Mesangial cell (primary cell): Measurements from ENCODE around the gene NPM3. TPM values are rescaled to one million over a fixed set of nuclear protein-coding genes. Genes with fewer than 3 reads are reported as not detected.

Experiments used
- total RNA-seq: library from RNA; depleted of rRNA; stranded (reverse); fragments of >200 nt; gene quantifications from 2 replicates; pipeline ENCODE4 v1.2.3, GENCODE V29; 2015

Gene NPM3
- 61.9 and 106 TPM in 2 replicates for total RNA-seq

DNA sequence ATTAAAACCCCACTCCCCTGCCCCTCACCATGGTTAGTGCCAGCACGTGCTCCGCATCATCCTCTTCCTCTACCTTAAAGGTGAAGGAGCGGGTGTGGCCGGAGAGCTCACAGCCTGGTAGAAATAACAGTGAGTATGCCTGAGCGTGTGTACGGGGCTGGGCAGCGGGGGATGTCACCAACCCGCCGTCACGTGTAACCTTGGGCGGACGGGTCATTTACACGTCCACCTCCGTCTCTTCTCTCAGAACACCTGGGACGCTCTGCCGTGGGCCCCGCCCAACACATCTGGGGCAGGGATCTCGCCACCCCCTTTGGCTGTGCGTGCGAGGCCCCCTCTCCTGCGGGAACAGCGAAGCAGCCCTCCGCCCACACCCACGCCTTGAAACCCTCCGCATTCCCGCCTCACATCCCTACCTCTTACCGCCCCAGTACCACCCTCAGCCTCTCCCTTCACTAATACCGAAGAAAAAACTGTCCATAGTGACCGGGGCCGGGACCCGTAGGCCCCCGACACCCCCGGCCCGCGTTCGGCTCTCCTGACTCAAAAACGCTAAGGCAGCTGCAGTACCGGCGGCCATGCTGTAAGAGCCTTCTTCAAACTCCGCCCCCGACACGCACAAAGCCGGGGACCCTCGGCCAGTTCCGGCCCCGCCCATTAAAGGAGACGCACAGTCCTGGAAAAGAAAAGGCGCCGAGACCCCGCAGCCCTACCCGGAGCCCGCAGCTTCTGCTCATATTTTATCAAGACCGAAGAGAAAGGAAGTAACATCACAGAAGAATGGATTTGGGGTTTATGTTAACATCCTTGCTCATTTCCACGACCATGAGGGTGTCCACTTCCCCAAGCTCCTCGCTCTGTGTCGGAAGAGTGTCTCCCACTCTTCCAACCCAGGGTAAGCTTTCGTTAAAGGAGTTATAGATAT, at the start of gene NPM3:
Gene NPM3 (minus strand): TSS at position 636 of the 925 bp plus-strand sequence. CDS start 56 bp downstream, at position 580.

DNA sequence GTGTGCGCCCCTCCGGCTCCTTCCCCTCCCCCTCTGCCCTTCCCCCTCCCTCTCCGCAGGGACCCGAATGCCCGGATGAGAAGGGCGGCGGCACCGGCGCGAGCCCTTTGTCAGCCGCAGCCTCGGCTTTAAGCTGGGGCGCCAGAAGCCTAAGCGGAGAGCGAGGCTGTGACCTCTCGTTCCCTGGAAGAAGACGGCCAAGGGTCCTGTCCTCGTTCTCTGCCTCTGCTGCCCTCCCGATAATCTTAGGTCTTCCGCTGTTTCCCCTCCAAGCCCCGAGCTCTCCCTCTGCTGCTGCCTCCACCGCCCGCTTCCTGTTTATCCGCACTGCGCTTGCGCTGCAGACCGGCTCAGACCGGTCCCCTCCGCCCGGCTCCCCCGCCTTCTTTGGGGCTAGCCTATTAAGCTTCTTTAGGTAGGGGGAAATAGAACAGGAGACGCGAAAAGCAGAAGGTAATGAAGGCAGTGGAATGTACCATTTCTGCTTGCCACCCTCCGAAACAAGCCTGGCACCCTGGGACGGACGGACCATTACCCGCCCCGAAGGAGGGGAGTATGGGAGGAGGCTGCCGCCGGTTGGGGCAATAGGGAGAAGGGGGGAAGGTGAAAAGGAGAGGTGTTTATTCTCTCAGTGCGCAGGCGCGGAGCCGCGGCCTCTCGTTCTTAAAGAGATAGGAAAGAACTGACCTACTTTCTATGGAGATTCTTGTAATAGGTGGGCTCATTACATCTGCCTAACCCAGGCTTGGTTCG, 35.0 kb upstream of the NPM3 start, which contains the start of gene OGA:
Gene OGA (minus strand): TSS at position 326 of the 753 bp plus-strand sequence. CDS start 422 bp downstream, outside the sequence.

DNA sequence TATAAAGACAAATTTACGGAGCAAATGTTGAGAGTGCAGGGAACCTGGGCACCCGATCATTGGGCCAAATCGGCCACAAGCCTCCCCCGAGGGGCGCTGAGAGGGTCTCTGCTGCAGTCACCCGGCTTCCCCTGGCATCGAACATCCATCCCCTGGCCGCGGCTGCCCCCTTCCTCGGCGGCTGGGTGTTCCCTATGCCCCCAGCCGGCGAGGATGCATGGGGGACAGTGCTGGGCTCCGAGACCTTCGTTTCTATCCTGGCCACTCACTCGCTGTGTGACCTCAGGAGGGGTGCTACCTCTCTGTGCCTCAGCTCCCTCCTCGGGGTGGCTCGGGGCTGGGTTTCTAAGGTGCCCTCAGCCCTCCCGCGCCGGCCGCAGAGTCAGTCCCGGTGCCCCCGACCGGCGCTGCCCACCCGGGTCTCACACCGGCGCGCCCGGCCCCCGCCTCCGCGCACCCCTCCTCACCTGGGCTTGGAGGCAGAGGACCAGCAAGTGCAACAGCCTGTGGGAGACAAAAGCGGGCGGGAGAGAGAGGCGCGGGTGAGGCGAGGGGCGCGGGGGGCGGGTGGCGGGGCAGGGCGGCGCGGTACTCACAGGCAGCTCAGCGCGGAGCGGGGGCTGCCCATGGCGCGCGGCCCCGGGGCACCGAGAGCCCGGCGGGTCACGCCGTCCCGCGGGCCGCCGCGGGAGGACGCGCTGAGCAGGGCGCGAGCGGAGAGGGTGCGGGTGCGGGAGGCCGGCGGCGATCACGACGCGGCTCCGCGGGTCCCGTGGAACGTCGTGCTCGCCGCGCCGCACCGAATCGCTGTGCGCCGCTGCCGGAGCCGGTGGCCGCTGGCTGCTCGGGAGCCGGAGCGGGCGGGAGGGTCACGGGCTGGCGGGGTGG, 7.7 kb downstream of the NPM3 start, which contains the start of gene FGF8:
Gene FGF8 (minus strand): TSS at position 842 of the 888 bp plus-strand sequence. CDS start 214 bp downstream, at position 628.

Other genes starting within 250 kb of the NPM3 start
- 18.4 and 33.8 TPM in 2 replicates for gene POLL, start 195.2 kb downstream of the NPM3 start, total RNA-seq
- gene DPCD, start 195.1 kb downstream of the NPM3 start, total RNA-seq: 27.5 and 33.4 TPM in 2 replicates
- 16.5 and 32.1 TPM in 2 replicates for gene FBXW4, start 88.3 kb downstream of the NPM3 start, total RNA-seq
- not detected in 2 replicates for gene FGF8, start 7.3 kb downstream of the NPM3 start, total RNA-seq
- 37.6 and 46.1 TPM in 2 replicates for gene OGA, start 35.0 kb upstream of the NPM3 start, total RNA-seq
- gene KCNIP2, start 60.4 kb upstream of the NPM3 start, total RNA-seq: under 0.01 and 0.51 TPM in 2 replicates